ENCODE results near the gene RRAS2.
A peak's percentile ranks its signal among the peaks of the same experiment; 100 is the strongest.
"Not testable (repeated sequence)": the region's sequence is repeated elsewhere in the genome, so short reads cannot be mapped to it uniquely, and the experiment has no call there.

Gene RRAS2

DNA sequence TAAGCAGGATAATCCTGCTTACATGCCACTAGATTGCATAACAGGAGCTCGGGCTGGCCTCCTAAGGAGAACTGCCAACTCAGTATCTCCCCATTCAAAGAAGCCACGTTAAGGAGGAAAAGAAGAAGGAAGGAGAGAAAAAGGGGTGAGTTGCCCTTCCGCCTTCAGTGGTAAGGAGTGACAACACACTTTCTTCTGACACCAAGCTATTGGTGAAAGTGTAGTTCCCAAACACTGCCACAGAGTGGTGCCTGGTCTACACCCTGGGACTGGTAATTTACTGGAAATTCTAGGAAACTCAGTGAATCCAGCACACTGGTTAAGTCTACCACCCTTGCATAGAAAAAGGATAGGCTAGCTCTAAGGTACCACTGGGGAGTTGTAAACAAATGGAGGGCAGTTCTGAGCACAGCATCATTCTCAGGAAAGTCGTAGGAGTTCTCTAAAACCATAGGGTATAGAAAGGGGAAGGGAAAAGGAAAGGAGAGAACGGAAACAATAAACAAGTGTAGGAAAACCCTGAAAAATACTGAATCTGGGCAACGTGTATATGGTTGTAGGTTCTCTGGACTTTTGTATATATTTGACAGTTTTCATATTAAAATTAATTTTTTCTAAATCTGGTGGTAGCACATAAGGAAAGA, 58.2 kb downstream of the RRAS2 start:
- no peak overlapping the region for H3K27ac ChIP-seq
- no peaks in the 10 kb centered on the region for H3K9me3 ChIP-seq (ENCODE audit: control insufficient read depth, low read length)
- no peak overlapping the region for H3K4me3 ChIP-seq (ENCODE audit: low read depth, low read length)

GRCh38 chr11:14299921-14300320, 59.1 kb downstream of the RRAS2 start:
- no peak overlapping the region for H2AFZ ChIP-seq
- TF ChIP-seq, protein P1, sequence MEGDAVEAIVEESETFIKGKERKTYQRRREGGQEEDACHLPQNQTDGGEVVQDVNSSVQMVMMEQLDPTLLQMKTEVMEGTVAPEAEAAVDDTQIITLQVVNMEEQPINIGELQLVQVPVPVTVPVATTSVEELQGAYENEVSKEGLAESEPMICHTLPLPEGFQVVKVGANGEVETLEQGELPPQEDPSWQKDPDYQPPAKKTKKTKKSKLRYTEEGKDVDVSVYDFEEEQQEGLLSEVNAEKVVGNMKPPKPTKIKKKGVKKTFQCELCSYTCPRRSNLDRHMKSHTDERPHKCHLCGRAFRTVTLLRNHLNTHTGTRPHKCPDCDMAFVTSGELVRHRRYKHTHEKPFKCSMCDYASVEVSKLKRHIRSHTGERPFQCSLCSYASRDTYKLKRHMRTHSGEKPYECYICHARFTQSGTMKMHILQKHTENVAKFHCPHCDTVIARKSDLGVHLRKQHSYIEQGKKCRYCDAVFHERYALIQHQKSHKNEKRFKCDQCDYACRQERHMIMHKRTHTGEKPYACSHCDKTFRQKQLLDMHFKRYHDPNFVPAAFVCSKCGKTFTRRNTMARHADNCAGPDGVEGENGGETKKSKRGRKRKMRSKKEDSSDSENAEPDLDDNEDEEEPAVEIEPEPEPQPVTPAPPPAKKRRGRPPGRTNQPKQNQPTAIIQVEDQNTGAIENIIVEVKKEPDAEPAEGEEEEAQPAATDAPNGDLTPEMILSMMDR (IDR thresholded peaks at IDR 0.05), result no peak

More for the DNA sequence above, 58.2 kb downstream of the RRAS2 start:
- H3K79me2 ChIP-seq, result no peaks in the 10 kb centered on the region
- H3K4me2 ChIP-seq (ENCODE audit: low read length), result no peak overlapping the region
- no peaks in the 10 kb centered on the region for H3K4me1 ChIP-seq
- TF ChIP-seq, protein P1 (IDR thresholded peaks at IDR 0.05), result peak; percentile 59
- H3K9ac ChIP-seq, result no peak overlapping the region
- H2AFZ ChIP-seq, result no peak overlapping the region
- no peaks in the 10 kb centered on the region for H3K27me3 ChIP-seq (ENCODE audit: control insufficient read depth, insufficient read depth, low read length)
- no peaks in the 10 kb centered on the region for H3K36me3 ChIP-seq (ENCODE audit: control insufficient read depth, insufficient read depth, low read length)

DNA sequence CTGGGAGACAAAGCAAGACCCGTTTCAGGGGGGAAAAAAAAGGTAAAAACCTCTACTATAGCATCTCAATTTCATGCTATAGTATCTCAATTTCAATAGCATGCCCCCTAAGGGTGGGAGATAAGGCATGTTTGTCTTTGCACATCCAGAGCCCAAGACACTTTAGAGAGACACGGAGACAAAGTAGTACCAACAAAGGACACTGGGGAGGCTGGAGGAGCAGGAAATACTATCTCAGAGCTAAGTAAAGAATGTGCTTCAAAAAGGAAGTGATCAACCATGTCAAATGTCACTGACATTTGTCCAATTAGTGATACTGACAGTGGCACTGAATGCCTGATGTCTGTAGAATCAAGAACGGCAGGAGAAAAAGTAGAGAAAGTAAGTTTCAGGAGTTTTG, 68.6 kb downstream of the RRAS2 start:
- Histone ChIP-seq H3K4me3 (ENCODE audit: low read depth, low read length) (no peak overlapping the region), H3K9me3 (ENCODE audit: control insufficient read depth, low read length) (no peaks in the 10 kb centered on the region), H2AFZ (no peak overlapping the region), H3K36me3 (ENCODE audit: control insufficient read depth, insufficient read depth, low read length) (no peaks in the 10 kb centered on the region), H3K9ac (no peak overlapping the region), H3K4me1 (no peaks in the 10 kb centered on the region), H3K27me3 (ENCODE audit: control insufficient read depth, insufficient read depth, low read length) (no peaks in the 10 kb centered on the region), H3K79me2 (no peaks in the 10 kb centered on the region), H3K27ac (no peak overlapping the region), H3K4me2 (ENCODE audit: low read length) (no peak overlapping the region)
- TF ChIP-seq, protein P1 (IDR thresholded peaks at IDR 0.05), result no peak

More at GRCh38 chr11:14299921-14300320, 59.1 kb downstream of the RRAS2 start:
- no peaks in the 10 kb centered on the region for H3K27me3 ChIP-seq (ENCODE audit: control insufficient read depth, insufficient read depth, low read length)
- H3K27ac ChIP-seq, result no peak overlapping the region
- no peaks in the 10 kb centered on the region for H3K79me2 ChIP-seq
- H3K9me3 ChIP-seq (ENCODE audit: control insufficient read depth, low read length), result no peaks in the 10 kb centered on the region
- no peaks in the 10 kb centered on the region for H3K36me3 ChIP-seq (ENCODE audit: control insufficient read depth, insufficient read depth, low read length)
- no peaks in the 10 kb centered on the region for H3K4me1 ChIP-seq
- no peak overlapping the region for H3K4me3 ChIP-seq (ENCODE audit: low read depth, low read length)
- H3K9ac ChIP-seq, result no peak overlapping the region
- no peak overlapping the region for H3K4me2 ChIP-seq (ENCODE audit: low read length)

- H3K36me3 ChIP-seq (ENCODE audit: control insufficient read depth, insufficient read depth, low read length), result no peaks in the 10 kb centered on the region
- H3K9me3 ChIP-seq (ENCODE audit: control insufficient read depth, low read length), result no peaks in the 10 kb centered on the region
- H3K9ac ChIP-seq, result no peak overlapping the region
- no peaks in the 10 kb centered on the region for H3K4me1 ChIP-seq
- TF ChIP-seq, protein P1 (IDR thresholded peaks at IDR 0.05), result no peak
- H3K4me3 ChIP-seq (ENCODE audit: low read depth, low read length), result no peak overlapping the region
- H3K27me3 ChIP-seq (ENCODE audit: control insufficient read depth, insufficient read depth, low read length), result no peaks in the 10 kb centered on the region
- no peak overlapping the region for H2AFZ ChIP-seq
- no peak overlapping the region for H3K4me2 ChIP-seq (ENCODE audit: low read length)
- no peak overlapping the region for H3K27ac ChIP-seq
- H3K79me2 ChIP-seq, result no peaks in the 10 kb centered on the region
Observed at GRCh38 chr11:14288189-14288935, 70.6 kb downstream of the RRAS2 start.

DNA sequence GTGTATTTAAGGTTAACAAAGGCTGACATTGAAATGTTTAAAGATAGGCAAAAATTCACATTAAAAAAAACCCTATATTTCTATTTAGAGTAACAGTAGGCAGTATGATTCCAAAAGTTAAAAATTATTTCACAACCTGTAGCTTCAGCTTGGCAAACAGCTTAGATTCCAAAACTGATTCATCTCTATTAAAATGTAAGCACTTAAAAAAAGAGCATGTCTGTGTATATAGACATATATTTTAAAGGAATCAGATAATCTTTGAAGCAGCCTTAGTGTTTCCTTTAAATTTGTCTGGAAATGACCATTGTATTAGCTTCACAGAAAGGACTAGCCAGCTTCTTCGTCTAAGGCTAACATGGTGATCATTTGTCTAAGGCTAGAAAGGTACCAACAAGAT, 80.1 kb downstream of the RRAS2 start:
- not testable (repeated sequence) for H3K27me3 ChIP-seq (ENCODE audit: control insufficient read depth, insufficient read depth, low read length); H3K9me3 ChIP-seq (ENCODE audit: control insufficient read depth, low read length); H3K79me2 ChIP-seq; H3K9ac ChIP-seq; H3K4me2 ChIP-seq (ENCODE audit: low read length); H3K36me3 ChIP-seq (ENCODE audit: control insufficient read depth, insufficient read depth, low read length); H3K4me3 ChIP-seq (ENCODE audit: low read depth, low read length); H3K4me1 ChIP-seq; H3K27ac ChIP-seq; H2AFZ ChIP-seq

All from parathyroid adenoma (tissue), 2 donors.